GM12878 (cell line): ENCODE results near the gene VPS45. TPM values are rescaled to one million over a fixed set of nuclear protein-coding genes. Genes with fewer than 3 reads are reported as not detected.

Experiments used
- BRCA1 ChIP-seq: IDR thresholded peaks from 2 replicates; pipeline ENCODE4 v1.6.1; 2011; ENCODE audit warnings: low read depth, low read length, improper control_type of control experiment
- CBX3 ChIP-seq: fragments of 200-600 bp; sonication (generic); IDR thresholded peaks from 2 replicates; pipeline ENCODE4 v1.6.1; 2016; ENCODE audit warnings: low read depth, borderline replicate concordance
- CEBPB ChIP-seq, 2 experiments: fragments of 150-350 bp in 1 of 2; IDR thresholded peaks; 2 replicates each; pipeline ENCODE4 v1.6.1; 2012 to 2014; ENCODE audit warnings: low read depth in 2 of 2, low read length in 2 of 2, borderline replicate concordance in 1 of 2, inconsistent platforms in 1 of 2
- DPF2 ChIP-seq: fragments of 450-650 bp; IDR thresholded peaks from 2 replicates; pipeline ENCODE4 v1.6.1; 2017; ENCODE audit warnings: mild to moderate bottlenecking
- EED ChIP-seq: sonication (generic); IDR thresholded peaks from 2 replicates; pipeline ENCODE4 v1.6.1; 2016; ENCODE audit warnings: antibody characterized with exemption, low read depth
- EGR1 ChIP-seq, 2 experiments: IDR thresholded peaks; 1 replicate in 1 of 2; 2 replicates in 1 of 2; pipeline ENCODE4 v1.6.1; 2011 to 2012; ENCODE audit warnings: low read depth in 2 of 2, low read length in 2 of 2, borderline replicate concordance in 1 of 2, mild to moderate bottlenecking in 1 of 2, moderate library complexity in 1 of 2
- HDAC6 ChIP-seq: fragments of 200-600 bp; sonication (generic); IDR thresholded peaks from one replicate; pipeline ENCODE4 v1.8.0; 2017; ENCODE audit warnings: antibody characterized with exemption; ENCODE audit not compliant: unreplicated experiment
- MTA3 ChIP-seq: IDR thresholded peaks from 2 replicates; pipeline ENCODE4 v1.6.1; 2012; ENCODE audit warnings: low read length, inconsistent platforms, borderline replicate concordance
- NR2F1 ChIP-seq: fragments of 450-650 bp; conservative IDR thresholded peaks from 2 replicates; pipeline ENCODE4 v1.6.1; 2017; ENCODE audit warnings: mild to moderate bottlenecking
- PAX8 ChIP-seq: fragments of 450-650 bp; IDR thresholded peaks from 2 replicates; pipeline ENCODE4 v1.6.1; 2017; ENCODE audit warnings: mild to moderate bottlenecking, moderate library complexity
- RAD21 ChIP-seq: IDR thresholded peaks from 2 replicates; pipeline ENCODE4 v1.6.1; 2011; ENCODE audit warnings: mild to moderate bottlenecking, low read depth, low read length, moderate library complexity; ENCODE audit not compliant: insufficient read depth
- SREBF1 ChIP-seq: IDR thresholded peaks from 2 replicates; pipeline ENCODE4 v1.6.1; 2012; ENCODE audit warnings: mild to moderate bottlenecking, low read length
- TAF1 ChIP-seq: IDR thresholded peaks from 2 replicates; pipeline ENCODE4 v1.6.1; 2011; ENCODE audit warnings: mild to moderate bottlenecking, low read depth, low read length, borderline replicate concordance
- TCF12 ChIP-seq: IDR thresholded peaks from 2 replicates; pipeline ENCODE4 v1.6.1; 2011; ENCODE audit warnings: low read depth, mild to moderate bottlenecking, low read length
- WRNIP1 ChIP-seq: IDR thresholded peaks from 2 replicates; pipeline ENCODE4 v1.6.1; 2011; ENCODE audit warnings: low read depth, low read length, improper control_type of control experiment, borderline replicate concordance
- ZNF622 ChIP-seq: fragments of 450-650 bp; IDR thresholded peaks from 2 replicates; pipeline ENCODE4 v1.6.1; 2017; ENCODE audit warnings: mild to moderate bottlenecking, inconsistent platforms
- ZZZ3 ChIP-seq: IDR thresholded peaks from 2 replicates; pipeline ENCODE4 v1.6.1; 2011; ENCODE audit warnings: low read depth; ENCODE audit not compliant: control insufficient read depth, insufficient read length
- polyA plus RNA-seq, 11 experiments: library from polyadenylated mRNA; depleted of rRNA in 4 of 11; unstranded in 6 of 11; stranded (reverse) in 5 of 11; fragments of >200 nt; fragmentation: Nextera tagmentation in 4 of 11; fragmentation: Illumina TruSeq in 1 of 11; extraction: Ambion mirVana in 4 of 11; extraction: Trizol in 1 of 11; gene quantifications; 1 replicate in 1 of 11; 2 replicates in 10 of 11; pipeline versions ENCODE4 v1.2.1 to v1.2.3, GENCODE V29; 2011 to 2016; ENCODE audit warnings: inconsistent platforms in 2 of 11, missing spikeins in 2 of 11, low read depth in 1 of 11
- total RNA-seq, 4 experiments: library from RNA; depleted of rRNA in 3 of 4; stranded (reverse); fragments of >200 nt in 3 of 4; fragmentation: Illumina TruSeq in 1 of 4; extraction: Trizol in 1 of 4; gene quantifications; 2 replicates each; pipeline versions ENCODE4 v1.2.1 to v1.2.3, GENCODE V29; 2013 to 2021
- TF ChIP-seq, protein P1 (sequence below): fragments of 150-350 bp; IDR thresholded peaks from 2 replicates; pipeline ENCODE4 v1.6.1; 2014; ENCODE audit warnings: mild to moderate bottlenecking, low read depth, low read length
- TF ChIP-seq, protein P2 (sequence below): fragments of 450-650 bp; IDR thresholded peaks from 2 replicates; pipeline ENCODE4 v1.6.1; 2017; ENCODE audit warnings: mild to moderate bottlenecking, moderate library complexity
- TF ChIP-seq, protein P3 (sequence below): fragments of 450-650 bp; IDR thresholded peaks from 2 replicates; pipeline ENCODE4 v1.6.1; 2017; ENCODE audit warnings: antibody characterized with exemption, mild to moderate bottlenecking, moderate library complexity

The VPS45 gene
- total and polyA plus RNA-seq, 10 of the 15 experiments (the other 5 are each of a cell fraction or from before 2014, with no cell fraction given), result 24.4 to 48.7 (median 34.5) TPM

GRCh38 chr1:150066838-150067183 lies 765 bp upstream of the VPS45 start (continued):
- TF ChIP-seq, protein P1, sequence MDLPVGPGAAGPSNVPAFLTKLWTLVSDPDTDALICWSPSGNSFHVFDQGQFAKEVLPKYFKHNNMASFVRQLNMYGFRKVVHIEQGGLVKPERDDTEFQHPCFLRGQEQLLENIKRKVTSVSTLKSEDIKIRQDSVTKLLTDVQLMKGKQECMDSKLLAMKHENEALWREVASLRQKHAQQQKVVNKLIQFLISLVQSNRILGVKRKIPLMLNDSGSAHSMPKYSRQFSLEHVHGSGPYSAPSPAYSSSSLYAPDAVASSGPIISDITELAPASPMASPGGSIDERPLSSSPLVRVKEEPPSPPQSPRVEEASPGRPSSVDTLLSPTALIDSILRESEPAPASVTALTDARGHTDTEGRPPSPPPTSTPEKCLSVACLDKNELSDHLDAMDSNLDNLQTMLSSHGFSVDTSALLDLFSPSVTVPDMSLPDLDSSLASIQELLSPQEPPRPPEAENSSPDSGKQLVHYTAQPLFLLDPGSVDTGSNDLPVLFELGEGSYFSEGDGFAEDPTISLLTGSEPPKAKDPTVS, result no peak
- TF ChIP-seq, protein P2, sequence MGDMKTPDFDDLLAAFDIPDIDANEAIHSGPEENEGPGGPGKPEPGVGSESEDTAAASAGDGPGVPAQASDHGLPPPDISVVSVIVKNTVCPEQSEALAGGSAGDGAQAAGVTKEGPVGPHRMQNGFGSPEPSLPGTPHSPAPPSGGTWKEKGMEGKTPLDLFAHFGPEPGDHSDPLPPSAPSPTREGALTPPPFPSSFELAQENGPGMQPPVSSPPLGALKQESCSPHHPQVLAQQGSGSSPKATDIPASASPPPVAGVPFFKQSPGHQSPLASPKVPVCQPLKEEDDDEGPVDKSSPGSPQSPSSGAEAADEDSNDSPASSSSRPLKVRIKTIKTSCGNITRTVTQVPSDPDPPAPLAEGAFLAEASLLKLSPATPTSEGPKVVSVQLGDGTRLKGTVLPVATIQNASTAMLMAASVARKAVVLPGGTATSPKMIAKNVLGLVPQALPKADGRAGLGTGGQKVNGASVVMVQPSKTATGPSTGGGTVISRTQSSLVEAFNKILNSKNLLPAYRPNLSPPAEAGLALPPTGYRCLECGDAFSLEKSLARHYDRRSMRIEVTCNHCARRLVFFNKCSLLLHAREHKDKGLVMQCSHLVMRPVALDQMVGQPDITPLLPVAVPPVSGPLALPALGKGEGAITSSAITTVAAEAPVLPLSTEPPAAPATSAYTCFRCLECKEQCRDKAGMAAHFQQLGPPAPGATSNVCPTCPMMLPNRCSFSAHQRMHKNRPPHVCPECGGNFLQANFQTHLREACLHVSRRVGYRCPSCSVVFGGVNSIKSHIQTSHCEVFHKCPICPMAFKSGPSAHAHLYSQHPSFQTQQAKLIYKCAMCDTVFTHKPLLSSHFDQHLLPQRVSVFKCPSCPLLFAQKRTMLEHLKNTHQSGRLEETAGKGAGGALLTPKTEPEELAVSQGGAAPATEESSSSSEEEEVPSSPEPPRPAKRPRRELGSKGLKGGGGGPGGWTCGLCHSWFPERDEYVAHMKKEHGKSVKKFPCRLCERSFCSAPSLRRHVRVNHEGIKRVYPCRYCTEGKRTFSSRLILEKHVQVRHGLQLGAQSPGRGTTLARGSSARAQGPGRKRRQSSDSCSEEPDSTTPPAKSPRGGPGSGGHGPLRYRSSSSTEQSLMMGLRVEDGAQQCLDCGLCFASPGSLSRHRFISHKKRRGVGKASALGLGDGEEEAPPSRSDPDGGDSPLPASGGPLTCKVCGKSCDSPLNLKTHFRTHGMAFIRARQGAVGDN, result no peak
- TF ChIP-seq RAD21 (no peak), EED (no peak), TCF12 (0 out of 2 replicates have a peak, but pooled peaks have one; percentile 22), NR2F1 (no peak), PAX8 (no peak), CBX3 (no peak), SREBF1 (no peak), ZZZ3 (no peak), HDAC6 (no peak), TAF1 (no peak), WRNIP1 (no peak), EGR1 (IDR thresholded peaks at IDR 0.05; ENCODE audit: borderline replicate concordance in 1 of 2, low read depth in 2 of 2, low read length in 2 of 2) (peak in 1 of 2 experiments; percentile 78; a peak in 2 of 3 replicates), MTA3 (0 out of 2 replicates have a peak, but pooled peaks have one; percentile 42), DPF2 (no peak), ZNF622 (no peak), BRCA1 (no peak), CEBPB (IDR thresholded peaks at IDR 0.05; ENCODE audit: borderline replicate concordance in 1 of 2, low read depth in 2 of 2, low read length in 2 of 2) (no peak)
- TF ChIP-seq, protein P3, sequence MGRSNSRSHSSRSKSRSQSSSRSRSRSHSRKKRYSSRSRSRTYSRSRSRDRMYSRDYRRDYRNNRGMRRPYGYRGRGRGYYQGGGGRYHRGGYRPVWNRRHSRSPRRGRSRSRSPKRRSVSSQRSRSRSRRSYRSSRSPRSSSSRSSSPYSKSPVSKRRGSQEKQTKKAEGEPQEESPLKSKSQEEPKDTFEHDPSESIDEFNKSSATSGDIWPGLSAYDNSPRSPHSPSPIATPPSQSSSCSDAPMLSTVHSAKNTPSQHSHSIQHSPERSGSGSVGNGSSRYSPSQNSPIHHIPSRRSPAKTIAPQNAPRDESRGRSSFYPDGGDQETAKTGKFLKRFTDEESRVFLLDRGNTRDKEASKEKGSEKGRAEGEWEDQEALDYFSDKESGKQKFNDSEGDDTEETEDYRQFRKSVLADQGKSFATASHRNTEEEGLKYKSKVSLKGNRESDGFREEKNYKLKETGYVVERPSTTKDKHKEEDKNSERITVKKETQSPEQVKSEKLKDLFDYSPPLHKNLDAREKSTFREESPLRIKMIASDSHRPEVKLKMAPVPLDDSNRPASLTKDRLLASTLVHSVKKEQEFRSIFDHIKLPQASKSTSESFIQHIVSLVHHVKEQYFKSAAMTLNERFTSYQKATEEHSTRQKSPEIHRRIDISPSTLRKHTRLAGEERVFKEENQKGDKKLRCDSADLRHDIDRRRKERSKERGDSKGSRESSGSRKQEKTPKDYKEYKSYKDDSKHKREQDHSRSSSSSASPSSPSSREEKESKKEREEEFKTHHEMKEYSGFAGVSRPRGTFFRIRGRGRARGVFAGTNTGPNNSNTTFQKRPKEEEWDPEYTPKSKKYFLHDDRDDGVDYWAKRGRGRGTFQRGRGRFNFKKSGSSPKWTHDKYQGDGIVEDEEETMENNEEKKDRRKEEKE, result 0 out of 2 replicates have a peak, but pooled peaks have one; percentile 33
